ENCODE data around the gene MAD2L2.

- TF ChIP-seq POLR2A (IDR thresholded peaks at IDR 0.05) (no peak), CTCF (IDR thresholded peaks at IDR 0.05) (no peak)
These were observed 7.7 kb downstream of the MAD2L2 start for GRCh38 chr1:11673089-11673769.
